HepG2 (cell line): ENCODE data around the gene ATRNL1. TPM values are rescaled to one million over a fixed set of nuclear protein-coding genes. Genes with fewer than 3 reads are reported as not detected.

Experiments used
- ATAC-seq: fragments of 200-7000 bp; cut with Tn5 transposase; 3 replicates; pipeline ENCODE4 v1.9.1; 2020; ENCODE audit warnings: mild to moderate bottlenecking, moderate library complexity
- BruUV-seq: library from RNA; stranded (reverse); fragments of 400-500 nt; replicated peaks from 2 replicates; lab custom pipeline; 2021; lab: Mats Ljungman, UMichigan
- CTCF ChIA-PET: fragments of 300-600 bp; formaldehyde crosslinking; extraction: SDS; loops from one replicate; lab custom pipeline; 2021; ENCODE audit warnings: low total read pairs, inconsistent platforms, low intra/inter-chr PET ratio; lab: Yijun Ruan, JAX
- POLR2A ChIA-PET: fragments of 350-600 bp; sonication (Branson Sonifier 250); formaldehyde crosslinking; loops from one replicate; lab custom pipeline; 2020; ENCODE audit warnings: antibody characterized with exemption, inconsistent platforms; lab: Yijun Ruan, JAX
- DNase-seq: peaks from one replicate; pipeline ENCODE4 v3.0.0-alpha.2; 2015; ENCODE audit warnings: low spot score
- FAIRE-seq: peaks from 3 replicates; lab custom pipeline; 2011; peaks lifted over from hg19 to GRCh38; lab: Jason Lieb, UNC
- H2AFZ ChIP-seq: one replicate; pipeline ENCODE4 v1.6.1; 2011; ENCODE audit warnings: low read length, inconsistent platforms
- H3K27ac ChIP-seq: fragments of 300-600 bp; 3 replicates; pipeline ENCODE4 v1.8.0; 2011; ENCODE audit warnings: mixed run types, mild to moderate bottlenecking, mixed read lengths, low read length, inconsistent platforms; ENCODE audit not compliant: insufficient read depth; ENCODE audit errors: extremely low read length
- H3K27me3 ChIP-seq, 2 experiments: fragments of 200-600 bp in 1 of 2; 2 replicates in 1 of 2; 3 replicates in 1 of 2; pipeline versions ENCODE4 v1.6.0 to v1.8.0; 2011; ENCODE audit warnings: low read length in 2 of 2, mild to moderate bottlenecking in 2 of 2, moderate library complexity in 2 of 2, inconsistent platforms in 1 of 2; ENCODE audit not compliant: insufficient read depth in 2 of 2, control insufficient read depth in 1 of 2
- H3K36me3 ChIP-seq, 2 experiments: fragments of 200-600 bp in 1 of 2; replicated peaks in 1 of 2; 2 replicates in 1 of 2; 3 replicates in 1 of 2; pipeline versions ENCODE4 v1.5.1 to v1.8.0; 2011; ENCODE audit warnings: low read length in 2 of 2, inconsistent platforms in 1 of 2; ENCODE audit not compliant: insufficient read depth in 2 of 2, control insufficient read depth in 1 of 2
- H3K4me1 ChIP-seq: 2 replicates; pipeline ENCODE4 v1.5.1; 2012; ENCODE audit warnings: low read length, inconsistent platforms; ENCODE audit not compliant: insufficient read depth
- H3K4me2 ChIP-seq: 2 replicates; pipeline ENCODE4 v1.6.0; 2011; ENCODE audit warnings: low read depth, low read length, inconsistent platforms
- H3K4me3 ChIP-seq, 3 experiments: fragments of 200-600 bp in 1 of 3; sonication (generic), shearing (Covaris generic) in 1 of 3; replicated peaks in 1 of 3; 2 replicates each; pipeline ENCODE4 v1.5.1; 2011 to 2016; ENCODE audit warnings: low read length in 3 of 3, inconsistent platforms in 2 of 3, low read depth in 2 of 3, mild to moderate bottlenecking in 2 of 3, control low read depth in 1 of 3, mixed read lengths in 1 of 3; ENCODE audit not compliant: insufficient read depth in 1 of 3
- H3K79me2 ChIP-seq: one replicate; pipeline ENCODE4 v1.6.1; 2011; ENCODE audit warnings: low read length, inconsistent platforms; ENCODE audit not compliant: insufficient read depth
- H3K9ac ChIP-seq: 2 replicates; pipeline ENCODE4 v1.6.0; 2011; ENCODE audit warnings: mild to moderate bottlenecking, low read depth, low read length, inconsistent platforms; ENCODE audit not compliant: insufficient read depth
- H3K9me3 ChIP-seq: 2 replicates; pipeline ENCODE4 v1.5.1; 2012; ENCODE audit warnings: mild to moderate bottlenecking, low read length
- H4K20me1 ChIP-seq: 2 replicates; pipeline ENCODE4 v1.6.0; 2011; ENCODE audit warnings: inconsistent platforms, mild to moderate bottlenecking, low read length, moderate library complexity; ENCODE audit not compliant: insufficient read depth
- ARID2 ChIP-seq: sonication (generic); formaldehyde crosslinking; IDR thresholded peaks from 2 replicates; pipeline ENCODE4 v1.8.1; 2022; ENCODE audit warnings: mild to moderate bottlenecking, missing genetic modification reagents, borderline replicate concordance
- HES4 ChIP-seq: sonication (generic); formaldehyde crosslinking; IDR thresholded peaks from 2 replicates; pipeline ENCODE4 v1.9.0; 2021; ENCODE audit warnings: mild to moderate bottlenecking, missing genetic modification reagents, borderline replicate concordance
- NFKB2 ChIP-seq: sonication (generic); formaldehyde crosslinking; IDR thresholded peaks from 2 replicates; pipeline ENCODE4 v1.4.0; 2020; ENCODE audit warnings: missing genetic modification reagents, borderline replicate concordance
- ZNF335 ChIP-seq: sonication (generic); formaldehyde crosslinking; IDR thresholded peaks from 2 replicates; pipeline ENCODE4 v1.4.0; 2020; ENCODE audit warnings: missing genetic modification reagents
- ZNF563 ChIP-seq: sonication (generic); formaldehyde crosslinking; IDR thresholded peaks from 2 replicates; pipeline ENCODE4 v1.8.0; 2022; ENCODE audit warnings: mild to moderate bottlenecking, moderate library complexity, missing genetic modification reagents
- ZNF614 ChIP-seq: IDR thresholded peaks from 2 replicates; pipeline ENCODE4 v1.6.1; 2018; ENCODE audit warnings: missing biosample characterization, missing genetic modification reagents, inconsistent platforms, borderline replicate concordance
- ZNF629 ChIP-seq: sonication (generic); formaldehyde crosslinking; conservative IDR thresholded peaks from 2 replicates; pipeline ENCODE4 v1.5.0; 2020; ENCODE audit warnings: missing genetic modification reagents
- ZNF792 ChIP-seq: IDR thresholded peaks from 2 replicates; pipeline ENCODE4 v1.6.1; 2016
- WGBS: methylation state at CpG from one replicate; pipeline ENCODE4 v1.1.6; 2017; ENCODE audit warnings: low lambda C conversion rate; 5-methylcytosine and 5-hydroxymethylcytosine counted together
- in situ Hi-C: cut with HindIII; loops from 2 replicates; pipeline ENCODE4 v1.10.0; 2017; ENCODE audit warnings: low pct_unique_long_range_greater_than_20kb; ENCODE audit not compliant: extremely low pct_ligation_motif_present
- intact Hi-C: fragments of 100-400 bp; cut with micrococcal nuclease; formaldehyde crosslinking; loops from one replicate; pipeline ENCODE4 v1.10.0; 2022; ENCODE audit not compliant: unreplicated experiment
- polyA plus RNA-seq, 8 experiments: library from polyadenylated mRNA; depleted of rRNA in 3 of 8; stranded (reverse) in 7 of 8; unstranded in 1 of 8; fragments of >200 nt; fragmentation: Illumina TruSeq in 4 of 8; extraction: Trizol in 4 of 8; gene quantifications; 2 replicates each; pipeline versions ENCODE4 v1.2.1 to v1.2.3, GENCODE V29; 2011 to 2016; ENCODE audit warnings: low read depth in 4 of 8, missing spikeins in 1 of 8, mixed read lengths in 1 of 8; ENCODE audit not compliant: insufficient read depth in 1 of 8
- total RNA-seq, 5 experiments: library from RNA; depleted of rRNA; stranded (reverse); fragments of >200 nt; fragmentation: Illumina TruSeq; extraction: Trizol; gene quantifications; 2 replicates each; pipeline ENCODE4 v1.2.3, GENCODE V29; 2016; ENCODE audit warnings: low read depth in 1 of 5

The ATRNL1 gene
- total and polyA plus RNA-seq, 2 of the 13 experiments (the other 11 are each of a cell fraction or from before 2014, with no cell fraction given), result 0.04 TPM; not detected in 1

- ATAC-seq (no peak), FAIRE-seq (no peak)
- in situ Hi-C loops (no loop called here), intact Hi-C loops (no loop called here)
- Histone ChIP-seq H3K4me2 (no peak overlapping the region), H3K27me3 (no peaks in the 10 kb centered on the region), H2AFZ (no peak overlapping the region), H3K36me3 (no peaks in the 10 kb centered on the region)
- no TSS peak for BruUV-seq
- CTCF ChIA-PET, result no interaction called here
- no peak for TF ChIP-seq ZNF792
- no peak for TF ChIP-seq ZNF563 (CRISPR knock-in tag)
- peak; percentile 75 for TF ChIP-seq ZNF629 (CRISPR knock-in tag)
- TF ChIP-seq, all 625 proteins: peak for 1
- no peaks in the 10 kb centered on the region for H3K79me2 ChIP-seq
- no peak overlapping the region for H3K4me3 ChIP-seq
- no peaks in the 10 kb centered on the region for H3K9me3 ChIP-seq
- POLR2A ChIA-PET, result no interaction called here
- no peak overlapping the region for H3K9ac ChIP-seq
- 6% methylated on average over 2 of the region's 3 CpGs for WGBS
- no peak for DNase-seq
- H3K27ac ChIP-seq, result no peak overlapping the region
- no peaks in the 10 kb centered on the region for H3K4me1 ChIP-seq
- H4K20me1 ChIP-seq, result no peaks in the 10 kb centered on the region
Observed at GRCh38 chr10:115977855-115978254, 884.7 kb downstream of the ATRNL1 start.

DNA sequence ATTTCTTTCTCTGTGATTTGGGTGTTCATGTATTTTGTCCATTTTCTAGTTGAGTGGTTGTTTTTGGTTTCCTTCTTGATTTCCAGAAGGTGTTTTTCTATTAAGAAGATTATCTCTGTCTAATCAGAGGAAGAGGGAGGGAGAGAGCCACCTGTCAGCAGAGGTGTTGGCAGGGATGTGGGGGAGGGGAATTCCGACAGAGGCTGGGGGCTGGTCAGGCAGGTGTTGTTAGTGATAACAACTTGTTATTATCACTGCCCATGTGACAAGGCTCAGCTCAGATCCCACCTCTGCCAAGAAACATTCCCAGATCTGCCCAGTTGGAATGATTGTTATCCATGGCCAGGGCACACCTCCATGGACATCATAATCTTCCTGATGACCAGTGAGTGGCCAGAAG, 886.4 kb downstream of the ATRNL1 start:
- BruUV-seq, result no TSS peak
- H3K9ac ChIP-seq, result no peak overlapping the region
- no peaks in the 10 kb centered on the region for H4K20me1 ChIP-seq
- no peaks in the 10 kb centered on the region for H3K27me3 ChIP-seq
- 0% methylated on average over 1 of the region's 1 CpG for WGBS
- H3K9me3 ChIP-seq, result no peaks in the 10 kb centered on the region
- in situ Hi-C loops, result no loop called here
- ATAC-seq, result no peak
- H3K36me3 ChIP-seq, result no peaks in the 10 kb centered on the region
- DNase-seq, result no peak
- no peak overlapping the region for H3K4me3 ChIP-seq
- no peak overlapping the region for H3K27ac ChIP-seq
- POLR2A ChIA-PET, result no interaction called here
- H2AFZ ChIP-seq, result no peak overlapping the region
- intact Hi-C loops, result no loop called here
- H3K4me1 ChIP-seq, result no peaks in the 10 kb centered on the region
- H3K79me2 ChIP-seq, result no peaks in the 10 kb centered on the region
- no peak overlapping the region for H3K4me2 ChIP-seq
- no peak for TF ChIP-seq ZNF614 (CRISPR knock-in tag)
- TF ChIP-seq NFKB2 (CRISPR knock-in tag), result no peak
- TF ChIP-seq HES4 (CRISPR knock-in tag), result no peak
- TF ChIP-seq ARID2 (CRISPR knock-in tag), result no peak
- no peak for TF ChIP-seq ZNF335 (CRISPR knock-in tag)
- CTCF ChIA-PET, result no interaction called here
- FAIRE-seq, result no peak
